HepG2 (cell line): ENCODE results near the gene EEPD1. TPM values are rescaled to one million over a fixed set of nuclear protein-coding genes. Genes with fewer than 3 reads are reported as not detected.
A peak's percentile ranks its signal among the peaks of the same experiment; 100 is the strongest.
"Not testable (repeated sequence)": the region's sequence is repeated elsewhere in the genome, so short reads cannot be mapped to it uniquely, and the experiment has no call there.

Experiments
- ATAC-seq: fragments of 200-7000 bp; cut with Tn5 transposase; 3 replicates; pipeline ENCODE4 v1.9.1; 2020; ENCODE audit warnings: mild to moderate bottlenecking, moderate library complexity
- BruUV-seq: library from RNA; stranded (reverse); fragments of 400-500 nt; replicated peaks from 2 replicates; lab custom pipeline; 2021; lab: Mats Ljungman, UMichigan
- CTCF ChIA-PET: fragments of 300-600 bp; formaldehyde crosslinking; extraction: SDS; loops from one replicate; lab custom pipeline; 2021; ENCODE audit warnings: low total read pairs, inconsistent platforms, low intra/inter-chr PET ratio; lab: Yijun Ruan, JAX
- POLR2A ChIA-PET: fragments of 350-600 bp; sonication (Branson Sonifier 250); formaldehyde crosslinking; loops from one replicate; lab custom pipeline; 2020; ENCODE audit warnings: antibody characterized with exemption, inconsistent platforms; lab: Yijun Ruan, JAX
- DNase-seq: peaks from one replicate; pipeline ENCODE4 v3.0.0-alpha.2; 2015; ENCODE audit warnings: low spot score
- FAIRE-seq: peaks from 3 replicates; lab custom pipeline; 2011; peaks lifted over from hg19 to GRCh38; lab: Jason Lieb, UNC
- H2AFZ ChIP-seq: one replicate; pipeline ENCODE4 v1.6.1; 2011; ENCODE audit warnings: low read length, inconsistent platforms
- H3K27ac ChIP-seq: fragments of 300-600 bp; 3 replicates; pipeline ENCODE4 v1.8.0; 2011; ENCODE audit warnings: mixed run types, mild to moderate bottlenecking, mixed read lengths, low read length, inconsistent platforms; ENCODE audit not compliant: insufficient read depth; ENCODE audit errors: extremely low read length
- H3K27me3 ChIP-seq, 2 experiments: fragments of 200-600 bp in 1 of 2; 2 replicates in 1 of 2; 3 replicates in 1 of 2; pipeline versions ENCODE4 v1.6.0 to v1.8.0; 2011; ENCODE audit warnings: low read length in 2 of 2, mild to moderate bottlenecking in 2 of 2, moderate library complexity in 2 of 2, inconsistent platforms in 1 of 2; ENCODE audit not compliant: insufficient read depth in 2 of 2, control insufficient read depth in 1 of 2
- H3K36me3 ChIP-seq, 2 experiments: fragments of 200-600 bp in 1 of 2; replicated peaks in 1 of 2; 2 replicates in 1 of 2; 3 replicates in 1 of 2; pipeline versions ENCODE4 v1.5.1 to v1.8.0; 2011; ENCODE audit warnings: low read length in 2 of 2, inconsistent platforms in 1 of 2; ENCODE audit not compliant: insufficient read depth in 2 of 2, control insufficient read depth in 1 of 2
- H3K4me1 ChIP-seq: 2 replicates; pipeline ENCODE4 v1.5.1; 2012; ENCODE audit warnings: low read length, inconsistent platforms; ENCODE audit not compliant: insufficient read depth
- H3K4me2 ChIP-seq: 2 replicates; pipeline ENCODE4 v1.6.0; 2011; ENCODE audit warnings: low read depth, low read length, inconsistent platforms
- H3K4me3 ChIP-seq, 3 experiments: fragments of 200-600 bp in 1 of 3; sonication (generic), shearing (Covaris generic) in 1 of 3; replicated peaks in 1 of 3; 2 replicates each; pipeline ENCODE4 v1.5.1; 2011 to 2016; ENCODE audit warnings: low read length in 3 of 3, inconsistent platforms in 2 of 3, low read depth in 2 of 3, mild to moderate bottlenecking in 2 of 3, control low read depth in 1 of 3, mixed read lengths in 1 of 3; ENCODE audit not compliant: insufficient read depth in 1 of 3
- H3K79me2 ChIP-seq: one replicate; pipeline ENCODE4 v1.6.1; 2011; ENCODE audit warnings: low read length, inconsistent platforms; ENCODE audit not compliant: insufficient read depth
- H3K9ac ChIP-seq: 2 replicates; pipeline ENCODE4 v1.6.0; 2011; ENCODE audit warnings: mild to moderate bottlenecking, low read depth, low read length, inconsistent platforms; ENCODE audit not compliant: insufficient read depth
- H3K9me3 ChIP-seq: 2 replicates; pipeline ENCODE4 v1.5.1; 2012; ENCODE audit warnings: mild to moderate bottlenecking, low read length
- H4K20me1 ChIP-seq: 2 replicates; pipeline ENCODE4 v1.6.0; 2011; ENCODE audit warnings: inconsistent platforms, mild to moderate bottlenecking, low read length, moderate library complexity; ENCODE audit not compliant: insufficient read depth
- ATF4 ChIP-seq, 2 experiments: fragments of 450-650 bp in 1 of 2; sonication (generic) in 1 of 2; formaldehyde crosslinking; IDR thresholded peaks; 2 replicates each; pipeline versions ENCODE4 v1.5.0 to v1.8.0; 2020 to 2022; ENCODE audit warnings: mild to moderate bottlenecking in 1 of 2, missing genetic modification reagents in 1 of 2
- CBFB ChIP-seq: sonication (generic); formaldehyde crosslinking; IDR thresholded peaks from 2 replicates; pipeline ENCODE4 v1.4.0; 2020; ENCODE audit warnings: missing genetic modification reagents
- CEBPG ChIP-seq: IDR thresholded peaks from 2 replicates; pipeline ENCODE4 v1.6.1; 2016
- ETV5 ChIP-seq: IDR thresholded peaks from 2 replicates; pipeline ENCODE4 v1.6.1; 2018; ENCODE audit warnings: missing biosample characterization, missing genetic modification reagents, inconsistent platforms, borderline replicate concordance
- FOSL2 ChIP-seq: sonication (generic); formaldehyde crosslinking; IDR thresholded peaks from 2 replicates; pipeline ENCODE4 v1.4.0; 2020; ENCODE audit warnings: missing genetic modification reagents
- GABPB1 ChIP-seq: IDR thresholded peaks from 2 replicates; pipeline ENCODE4 v1.6.1; 2016; ENCODE audit warnings: mild to moderate bottlenecking, missing genetic modification reagents, moderate library complexity, missing compliant biosample characterization
- HNF4A ChIP-seq: sonication (generic); formaldehyde crosslinking; IDR thresholded peaks from 2 replicates; pipeline ENCODE4 v1.4.0; 2020; ENCODE audit warnings: missing genetic modification reagents
- HNF4G ChIP-seq, 2 experiments: sonication (generic) in 1 of 2; formaldehyde crosslinking in 1 of 2; IDR thresholded peaks; 2 replicates each; pipeline versions ENCODE4 v1.4.0 to v1.6.1; 2011 to 2020; ENCODE audit warnings: borderline replicate concordance in 2 of 2, low read depth in 2 of 2, mild to moderate bottlenecking in 2 of 2, low read length in 1 of 2, missing genetic modification reagents in 1 of 2, moderate library complexity in 1 of 2
- MED1 ChIP-seq: sonication (generic); formaldehyde crosslinking; IDR thresholded peaks from 2 replicates; pipeline ENCODE4 v1.4.0; 2020; ENCODE audit warnings: missing genetic modification reagents
- NR2C2 ChIP-seq: sonication (generic); formaldehyde crosslinking; IDR thresholded peaks from 2 replicates; pipeline ENCODE4 v1.4.0; 2020; ENCODE audit warnings: missing genetic modification reagents, mild to moderate bottlenecking, moderate library complexity, borderline replicate concordance
- NR2F1 ChIP-seq, 2 experiments: fragments of 450-650 bp in 1 of 2; formaldehyde crosslinking in 1 of 2; IDR thresholded peaks; 2 replicates each; pipeline versions ENCODE4 v1.5.0 to v1.6.1; 2016 to 2020; ENCODE audit warnings: mild to moderate bottlenecking in 1 of 2, missing compliant biosample characterization in 1 of 2, missing genetic modification reagents in 1 of 2, moderate library complexity in 1 of 2
- NR2F2 ChIP-seq: IDR thresholded peaks from 2 replicates; pipeline ENCODE4 v1.6.1; 2012; ENCODE audit warnings: low read depth, inconsistent platforms, borderline replicate concordance
- NR2F6 ChIP-seq, 2 experiments: IDR thresholded peaks; 2 replicates each; pipeline ENCODE4 v1.6.1; 2016; ENCODE audit warnings: antibody characterized with exemption in 1 of 2, mild to moderate bottlenecking in 1 of 2
- PAXIP1 ChIP-seq: sonication (generic); formaldehyde crosslinking; conservative IDR thresholded peaks from 2 replicates; pipeline ENCODE4 v1.4.0; 2020; ENCODE audit warnings: mild to moderate bottlenecking, missing genetic modification reagents, moderate library complexity
- RARA ChIP-seq: IDR thresholded peaks from 2 replicates; pipeline ENCODE4 v1.6.1; 2016; ENCODE audit warnings: missing genetic modification reagents, missing compliant biosample characterization
- RXRB ChIP-seq: IDR thresholded peaks from 2 replicates; pipeline ENCODE4 v1.6.1; 2016; ENCODE audit warnings: borderline replicate concordance, missing genetic modification reagents, missing compliant biosample characterization
- WGBS: methylation state at CpG from one replicate; pipeline ENCODE4 v1.1.6; 2017; ENCODE audit warnings: low lambda C conversion rate; 5-methylcytosine and 5-hydroxymethylcytosine counted together
- in situ Hi-C: cut with HindIII; loops from 2 replicates; pipeline ENCODE4 v1.10.0; 2017; ENCODE audit warnings: low pct_unique_long_range_greater_than_20kb; ENCODE audit not compliant: extremely low pct_ligation_motif_present
- intact Hi-C: fragments of 100-400 bp; cut with micrococcal nuclease; formaldehyde crosslinking; loops from one replicate; pipeline ENCODE4 v1.10.0; 2022; ENCODE audit not compliant: unreplicated experiment
- polyA plus RNA-seq, 8 experiments: library from polyadenylated mRNA; depleted of rRNA in 3 of 8; stranded (reverse) in 7 of 8; unstranded in 1 of 8; fragments of >200 nt; fragmentation: Illumina TruSeq in 4 of 8; extraction: Trizol in 4 of 8; gene quantifications; 2 replicates each; pipeline versions ENCODE4 v1.2.1 to v1.2.3, GENCODE V29; 2011 to 2016; ENCODE audit warnings: low read depth in 4 of 8, missing spikeins in 1 of 8, mixed read lengths in 1 of 8; ENCODE audit not compliant: insufficient read depth in 1 of 8
- total RNA-seq, 5 experiments: library from RNA; depleted of rRNA; stranded (reverse); fragments of >200 nt; fragmentation: Illumina TruSeq; extraction: Trizol; gene quantifications; 2 replicates each; pipeline ENCODE4 v1.2.3, GENCODE V29; 2016; ENCODE audit warnings: low read depth in 1 of 5

EEPD1 gene
- total and polyA plus RNA-seq, 2 of the 13 experiments (the other 11 are each of a cell fraction or from before 2014, with no cell fraction given): 10.1 to 16.4 TPM

GRCh38 chr7:36106972-36107908, 45.8 kb upstream of the EEPD1 start:
- DNase-seq; H3K36me3 ChIP-seq; H2AFZ ChIP-seq; intact Hi-C loops; H3K9ac ChIP-seq; H4K20me1 ChIP-seq; H3K79me2 ChIP-seq; H3K9me3 ChIP-seq; in situ Hi-C loops; BruUV-seq; H3K4me3 ChIP-seq; H3K27ac ChIP-seq; CTCF ChIA-PET; POLR2A ChIA-PET; TF ChIP-seq HNF4G (CRISPR knock-in tag; IDR thresholded peaks at IDR 0.05; ENCODE audit: borderline replicate concordance, low read depth): not testable (repeated sequence)
- WGBS: 26% methylated on average over 7 of the region's 8 CpGs
- FAIRE-seq (peak; percentile 87), ATAC-seq (peak; percentile 81)
- H3K27me3 ChIP-seq: peaks cover 0 to 15% of the 10 kb centered on the region in 2 experiments; a peak in 1 of 5 replicates
- peak overlapping the region; percentile 29; the same call in 1 of the 2 replicates for H3K4me2 ChIP-seq
- H3K4me1 ChIP-seq: peaks cover 20% of the 10 kb centered on the region
- TF ChIP-seq HNF4G (IDR thresholded peaks at IDR 0.05; ENCODE audit: borderline replicate concordance, low read depth, low read length) (peak; percentile 14; the same call in 1 of the 2 replicates), CBFB (peak; percentile 49; the same call in 1 of the 2 replicates), NR2F6 (IDR thresholded peaks at IDR 0.05) (peak; percentile 69), NR2F6 (CRISPR knock-in tag; IDR thresholded peaks at IDR 0.05) (peak; percentile 74), NR2F1 (CRISPR knock-in tag; IDR thresholded peaks at IDR 0.05) (0 out of 4 replicates have a peak, but pooled peaks of 1 of the 2 experiments have one; percentile 42), GABPB1 (CRISPR knock-in tag) (peak; percentile 19; the same call in 1 of the 2 replicates), FOSL2 (peak; percentile 42), NR2F2 (0 out of 2 replicates have a peak, but pooled peaks have one; percentile 25), HNF4A (peak; percentile 58), NR2C2 (CRISPR knock-in tag) (peak; percentile 54), CEBPG (CRISPR knock-in tag) (peak; percentile 50), PAXIP1 (peak; percentile 36; the same call in 1 of the 2 replicates), ATF4 (CRISPR knock-in tag; IDR thresholded peaks at IDR 0.05) (peak in 1 of 2 experiments; percentile 44; a peak in 1 of 4 replicates), RXRB (CRISPR knock-in tag) (peak; percentile 45; the same call in 1 of the 2 replicates), RARA (peak; percentile 46; the same call in 1 of the 2 replicates), MED1 (0 out of 2 replicates have a peak, but pooled peaks have one; percentile 17), ETV5 (CRISPR knock-in tag) (peak; percentile 32; the same call in 1 of the 2 replicates)
